IPS-15b (cell line): Measurements from ENCODE around the gene ZC3H4.
A peak's percentile ranks its signal among the peaks of the same experiment; 100 is the strongest.
"Not testable (repeated sequence)": the region's sequence is repeated elsewhere in the genome, so short reads cannot be mapped to it uniquely, and the experiment has no call there.

Experiments used
- H3K27me3 ChIP-seq: one replicate; pipeline ENCODE4 v1.6.1; 2013; ENCODE audit warnings: low read length; ENCODE audit not compliant: control insufficient read depth, insufficient read depth
- H3K36me3 ChIP-seq: one replicate; pipeline ENCODE4 v1.6.1; 2013; ENCODE audit warnings: low read length; ENCODE audit not compliant: control insufficient read depth, insufficient read depth
- H3K4me1 ChIP-seq: one replicate; pipeline ENCODE4 v1.6.1; 2013; ENCODE audit warnings: mild to moderate bottlenecking, low read length; ENCODE audit not compliant: control insufficient read depth, insufficient read depth
- H3K4me3 ChIP-seq: one replicate; pipeline ENCODE4 v1.5.1; 2013; ENCODE audit warnings: low read depth, low read length
- H3K9ac ChIP-seq: one replicate; pipeline ENCODE4 v1.6.1; 2013; ENCODE audit warnings: low read depth, mild to moderate bottlenecking, low read length
- H3K9me3 ChIP-seq: one replicate; pipeline ENCODE4 v1.6.1; 2013; ENCODE audit warnings: mild to moderate bottlenecking, low read length; ENCODE audit not compliant: control insufficient read depth, insufficient read depth

The ZC3H4 gene

DNA sequence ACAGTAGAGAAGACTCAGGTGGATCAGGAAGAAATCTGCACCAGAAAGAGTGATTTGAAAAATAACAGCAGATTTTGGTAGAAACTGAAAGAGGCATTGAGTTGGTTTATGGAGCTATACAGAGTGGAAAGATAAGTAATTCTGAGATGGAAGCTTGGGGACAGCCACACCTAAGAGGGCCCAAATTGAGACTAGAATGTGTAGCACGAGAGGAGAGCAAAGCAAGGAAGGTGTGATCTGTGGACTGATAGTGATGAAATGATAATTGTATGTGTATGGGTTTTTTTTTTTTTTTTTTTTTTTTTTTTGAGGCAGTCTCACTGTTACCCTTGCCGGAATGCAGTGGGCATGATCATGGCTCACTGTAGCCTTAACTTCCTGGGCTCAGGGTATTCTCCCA, 33.3 kb upstream of the ZC3H4 start:
- Histone ChIP-seq H3K27me3 (no peaks in the 10 kb centered on the region), H3K9me3 (no peaks in the 10 kb centered on the region), H3K9ac (no peak overlapping the region), H3K36me3 (peaks cover 61% of the 10 kb centered on the region), H3K4me3 (no peak overlapping the region), H3K4me1 (peaks cover 1% of the 10 kb centered on the region)

GRCh38 chr19:47145639-47146486, 32.3 kb upstream of the ZC3H4 start:
- Histone ChIP-seq H3K9me3 (no peaks in the 10 kb centered on the region), H3K36me3 (peaks cover 53% of the 10 kb centered on the region), H3K4me1 (no peaks in the 10 kb centered on the region), H3K4me3 (no peak overlapping the region), H3K27me3 (no peaks in the 10 kb centered on the region), H3K9ac (no peak overlapping the region)

GRCh38 chr19:47144630-47145029, 31.1 kb upstream of the ZC3H4 start:
- H3K36me3 ChIP-seq: peaks cover 42% of the 10 kb centered on the region
- H3K4me3 ChIP-seq: no peak overlapping the region
- H3K4me1 ChIP-seq: no peaks in the 10 kb centered on the region
- H3K27me3 ChIP-seq: no peaks in the 10 kb centered on the region
- no peak overlapping the region for H3K9ac ChIP-seq
- no peaks in the 10 kb centered on the region for H3K9me3 ChIP-seq

- Histone ChIP-seq H3K9me3 (no peaks in the 10 kb centered on the region), H3K9ac (peak overlapping the region; percentile 47), H3K27me3 (no peaks in the 10 kb centered on the region), H3K4me1 (no peaks in the 10 kb centered on the region), H3K36me3 (peaks cover 41% of the 10 kb centered on the region), H3K4me3 (no peak overlapping the region)
Observed at GRCh38 chr19:47143322-47144073, 29.9 kb upstream of the ZC3H4 start.

- peaks cover 37% of the 10 kb centered on the region for H3K36me3 ChIP-seq
- no peaks in the 10 kb centered on the region for H3K27me3 ChIP-seq
- no peak overlapping the region for H3K4me3 ChIP-seq
- no peaks in the 10 kb centered on the region for H3K4me1 ChIP-seq
- no peak overlapping the region for H3K9ac ChIP-seq
- no peaks in the 10 kb centered on the region for H3K9me3 ChIP-seq
Observed at GRCh38 chr19:47142779-47143178, 29.2 kb upstream of the ZC3H4 start.

DNA sequence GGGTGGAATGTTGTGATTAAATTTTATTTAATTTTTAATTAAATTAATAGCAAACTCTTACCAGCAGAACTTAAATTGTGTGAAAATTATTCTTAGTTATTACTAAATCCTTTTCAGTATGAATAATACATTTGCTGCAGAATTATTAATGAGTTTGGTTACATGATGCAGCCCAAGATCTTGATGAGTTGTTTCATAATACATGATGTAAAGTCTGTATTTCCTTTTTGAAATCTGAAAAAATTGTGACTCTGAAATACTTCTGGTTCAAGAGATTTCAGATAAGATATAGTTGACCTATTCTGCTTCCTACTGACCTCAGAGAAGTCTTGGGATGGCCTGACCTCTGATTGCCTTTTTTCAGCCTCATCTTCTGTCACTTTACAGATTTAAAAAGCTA, 28.1 kb upstream of the ZC3H4 start:
- Histone ChIP-seq H3K9ac (no peak overlapping the region), H3K27me3 (no peaks in the 10 kb centered on the region), H3K4me1 (peaks cover 2% of the 10 kb centered on the region), H3K36me3 (peaks cover 36% of the 10 kb centered on the region), H3K9me3 (no peaks in the 10 kb centered on the region), H3K4me3 (no peak overlapping the region)

DNA sequence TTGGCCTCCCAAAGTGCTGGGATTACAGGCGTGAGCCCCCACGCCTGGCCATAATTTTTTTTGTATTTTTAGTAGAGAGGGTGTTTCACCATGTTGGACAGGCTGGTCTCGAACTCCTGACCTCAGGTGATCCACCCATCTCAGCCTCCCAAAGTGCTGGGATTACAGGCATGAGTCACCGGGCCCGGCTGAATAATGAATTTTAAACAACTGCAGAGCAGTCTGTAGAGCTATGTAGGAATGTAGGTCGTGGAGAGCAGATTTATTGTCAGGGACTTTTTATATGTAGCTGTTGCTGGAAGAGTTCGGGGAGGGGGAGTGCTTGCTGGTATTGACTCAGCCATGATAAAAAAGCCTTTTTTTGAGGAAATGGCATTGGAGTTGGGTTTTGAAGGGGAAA, 27.7 kb upstream of the ZC3H4 start:
- not testable (repeated sequence) for H3K4me1 ChIP-seq, H3K27me3 ChIP-seq, H3K9ac ChIP-seq, H3K9me3 ChIP-seq, H3K4me3 ChIP-seq
- peaks cover 31% of the 10 kb centered on the region for H3K36me3 ChIP-seq

DNA sequence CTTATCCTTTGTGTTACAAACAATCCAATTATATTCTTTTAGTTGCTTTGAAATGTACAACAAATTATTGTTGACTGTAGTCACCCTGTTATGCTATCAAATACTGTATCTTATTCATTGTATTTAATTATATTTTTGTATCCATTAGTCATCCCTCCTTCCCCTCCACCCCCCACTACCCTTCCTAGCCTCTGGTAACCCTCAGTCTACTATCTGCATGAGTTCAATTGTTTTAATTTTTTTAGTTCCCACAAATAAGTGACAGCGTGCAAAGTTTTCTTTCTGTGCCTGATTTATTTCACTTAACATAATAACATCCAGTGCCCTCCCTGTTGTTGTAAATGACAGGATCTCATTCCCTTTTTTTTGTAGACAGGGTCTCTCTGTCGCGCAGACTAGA, 21.6 kb upstream of the ZC3H4 start:
- Histone ChIP-seq H3K9me3 (no peaks in the 10 kb centered on the region), H3K4me3 (no peak overlapping the region), H3K4me1 (peaks cover 8% of the 10 kb centered on the region), H3K9ac (no peak overlapping the region), H3K36me3 (peaks cover 3% of the 10 kb centered on the region), H3K27me3 (no peaks in the 10 kb centered on the region)

DNA sequence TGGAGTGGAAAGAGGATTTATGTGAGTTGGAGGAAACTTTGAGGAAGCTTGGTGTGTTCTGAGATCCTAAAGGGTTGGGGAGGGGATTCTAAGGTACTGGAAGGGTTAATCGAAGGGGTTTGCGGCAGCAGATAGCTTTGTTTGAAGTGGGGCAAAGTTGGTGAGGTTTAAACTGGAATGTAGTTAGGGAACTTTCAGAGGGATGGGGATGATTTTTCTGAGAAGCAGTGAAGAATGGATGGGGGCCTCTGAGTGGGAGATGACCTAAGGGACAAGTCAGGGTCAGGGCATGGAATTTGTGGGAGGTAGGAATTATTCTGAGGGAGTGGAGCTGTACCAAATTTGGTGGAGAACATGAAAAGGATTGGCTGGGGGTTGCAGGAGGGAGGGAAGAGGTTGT, 21.0 kb upstream of the ZC3H4 start:
- Histone ChIP-seq H3K4me3 (peak overlapping the region; percentile 15), H3K4me1 (peaks cover 8% of the 10 kb centered on the region), H3K36me3 (peaks cover 3% of the 10 kb centered on the region), H3K9ac (no peak overlapping the region), H3K9me3 (no peaks in the 10 kb centered on the region), H3K27me3 (no peaks in the 10 kb centered on the region)

GRCh38 chr19:47133021-47133471, 19.5 kb upstream of the ZC3H4 start:
- H3K27me3 ChIP-seq: no peaks in the 10 kb centered on the region
- H3K36me3 ChIP-seq: peaks cover 3% of the 10 kb centered on the region
- peaks cover 8% of the 10 kb centered on the region for H3K4me1 ChIP-seq
- H3K9ac ChIP-seq: no peak overlapping the region
- no peaks in the 10 kb centered on the region for H3K9me3 ChIP-seq
- peak overlapping the region; percentile 99 for H3K4me3 ChIP-seq

DNA sequence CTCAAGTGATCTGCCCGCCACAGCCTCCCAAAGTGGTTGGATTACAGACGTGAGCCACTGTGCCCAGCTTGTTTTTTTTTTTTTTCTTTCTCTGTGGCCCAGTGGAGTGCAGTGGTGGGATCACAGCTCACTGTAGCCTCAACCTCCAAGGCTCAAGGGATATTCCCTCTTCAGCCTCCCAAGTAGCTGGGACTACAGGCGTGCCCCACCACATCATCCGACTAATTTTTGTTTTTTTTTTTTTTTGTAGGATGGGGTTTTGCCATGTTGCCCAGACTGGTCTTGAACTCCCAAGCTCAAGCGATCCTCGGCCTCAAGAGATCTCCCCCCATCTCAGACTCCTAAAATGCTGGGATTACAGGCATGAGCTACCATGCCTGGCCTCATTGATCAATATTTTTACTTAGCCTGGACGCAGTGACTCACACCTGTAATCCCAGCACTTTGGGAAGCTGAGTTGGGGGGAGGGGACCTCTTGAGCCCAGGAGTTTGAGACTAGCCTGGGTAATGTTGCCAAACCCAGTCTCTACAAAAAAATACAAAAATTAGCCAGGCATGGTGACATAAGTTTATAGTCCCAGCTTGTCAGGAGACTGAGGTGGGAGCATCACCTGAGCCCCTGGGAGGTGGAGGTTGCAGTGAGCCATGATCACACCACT, 18.7 kb upstream of the ZC3H4 start:
- Histone ChIP-seq H3K4me1 (peaks cover 8% of the 10 kb centered on the region), H3K9ac (peak overlapping the region; percentile 12)

More for the DNA sequence above, 18.7 kb upstream of the ZC3H4 start:
- Histone ChIP-seq H3K9me3 (no peaks in the 10 kb centered on the region), H3K27me3 (no peaks in the 10 kb centered on the region), H3K36me3 (peaks cover 3% of the 10 kb centered on the region), H3K4me3 (peak overlapping the region; percentile 99)
